ENCODE results near the gene SLAMF9. TPM values are rescaled to one million over a fixed set of nuclear protein-coding genes. Genes with fewer than 3 reads are reported as not detected.
"Not testable (repeated sequence)": the region's sequence is repeated elsewhere in the genome, so short reads cannot be mapped to it uniquely, and the experiment has no call there.

Gene SLAMF9
- total RNA-seq, 1 donor from 2014 or later, result not detected

DNA sequence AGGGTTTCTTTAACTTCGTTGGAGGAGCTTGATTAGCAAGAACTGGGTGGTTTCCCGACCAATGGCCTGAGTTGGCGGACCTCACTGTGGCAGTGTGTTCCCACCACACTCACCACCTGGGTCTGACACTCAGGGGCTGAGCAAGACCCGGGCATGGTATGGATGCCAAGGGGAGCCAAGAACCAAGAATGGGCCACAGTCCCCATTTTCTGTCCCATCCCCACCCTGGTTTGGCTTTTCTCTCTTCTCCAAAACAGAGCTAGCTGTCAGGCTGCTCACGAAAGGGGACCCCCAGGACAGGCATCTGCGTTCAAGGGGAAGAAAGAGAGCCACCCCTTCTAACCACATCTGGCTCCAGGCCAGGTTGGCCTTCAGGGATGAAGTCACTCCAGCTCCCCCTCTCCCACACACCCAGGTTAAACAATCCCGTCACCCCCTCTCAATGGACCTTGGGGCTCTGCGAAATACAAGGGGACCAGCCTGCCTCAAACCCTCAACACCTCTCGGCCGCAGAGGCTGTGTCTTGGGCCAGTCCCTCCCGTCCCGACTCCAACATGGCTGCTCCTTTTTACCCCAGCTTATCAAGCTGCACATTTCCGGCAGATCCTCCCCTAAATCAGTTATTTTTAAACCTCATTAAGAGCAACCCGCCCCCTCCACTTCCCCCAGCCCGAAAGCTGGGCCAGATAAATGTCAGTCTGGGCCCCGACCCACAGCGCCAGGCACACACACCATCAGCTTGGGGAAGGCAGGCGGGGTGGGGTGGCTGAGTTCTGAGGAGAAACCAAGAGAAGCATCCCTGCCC lies 32.1 kb downstream of the SLAMF9 start:
- no peak for DNase-seq (ENCODE audit: low spot score)

DNA sequence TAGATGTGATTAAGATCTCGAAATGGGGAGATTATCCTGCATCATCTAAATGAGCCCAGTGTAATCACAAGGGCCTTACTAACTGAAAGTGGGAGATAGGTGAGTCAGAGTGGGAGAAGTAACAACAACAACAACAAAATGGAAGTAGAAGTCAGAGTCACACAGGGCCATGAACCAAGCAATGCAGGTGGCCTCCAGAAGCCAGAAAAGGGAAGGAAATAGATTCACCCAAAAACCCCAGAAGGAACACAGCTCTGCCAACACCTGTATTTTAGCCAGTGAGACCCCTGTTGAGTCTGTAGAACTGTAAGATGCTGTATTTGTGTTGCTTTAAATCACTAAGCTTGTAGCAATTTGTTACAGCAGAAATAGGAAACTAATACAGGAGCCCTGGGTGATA lies 32.8 kb downstream of the SLAMF9 start:
- DNase-seq (ENCODE audit: low spot score), result no peak

DNA sequence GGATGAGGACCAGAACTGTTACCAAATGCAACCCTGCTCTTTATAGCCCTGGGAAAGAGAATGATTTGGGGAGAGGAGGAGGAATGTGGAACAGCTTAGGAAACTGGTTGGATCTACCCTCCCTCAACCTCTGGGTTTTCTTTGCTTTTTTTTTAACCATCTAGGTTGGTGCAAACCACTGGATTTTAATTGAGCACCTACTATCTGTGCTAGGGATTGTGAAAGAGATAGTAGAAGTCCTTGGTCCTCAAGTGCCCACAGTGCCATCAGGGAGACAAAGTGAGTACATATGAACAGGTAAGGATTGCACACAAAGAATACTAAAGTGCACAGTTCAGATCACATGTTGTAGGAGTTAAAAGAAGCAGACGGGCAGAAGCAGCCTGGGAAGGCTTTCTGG lies 33.4 kb downstream of the SLAMF9 start:
- no peak for DNase-seq (ENCODE audit: low spot score)

DNA sequence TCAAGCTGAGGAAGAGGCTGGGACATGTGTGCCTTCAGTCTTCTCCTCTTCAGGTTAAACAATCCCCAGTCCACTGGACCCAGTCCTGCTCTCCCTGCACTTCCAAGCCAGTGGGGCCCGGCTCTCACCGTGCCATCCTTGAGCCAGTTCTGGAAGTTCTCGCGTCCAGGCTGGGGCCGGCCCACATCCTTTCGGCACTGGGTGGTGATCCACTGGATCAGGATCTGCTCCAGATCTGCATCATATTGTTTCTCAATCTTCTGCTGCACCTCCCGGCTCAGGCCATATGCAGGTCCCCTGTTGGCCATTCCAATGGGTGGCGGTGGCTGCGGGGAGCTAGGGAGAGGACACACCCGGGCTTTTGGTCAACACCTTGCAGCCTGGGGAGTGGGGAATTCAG lies 33.8 kb downstream of the SLAMF9 start:
- DNase-seq (ENCODE audit: low spot score), result no peak

DNA sequence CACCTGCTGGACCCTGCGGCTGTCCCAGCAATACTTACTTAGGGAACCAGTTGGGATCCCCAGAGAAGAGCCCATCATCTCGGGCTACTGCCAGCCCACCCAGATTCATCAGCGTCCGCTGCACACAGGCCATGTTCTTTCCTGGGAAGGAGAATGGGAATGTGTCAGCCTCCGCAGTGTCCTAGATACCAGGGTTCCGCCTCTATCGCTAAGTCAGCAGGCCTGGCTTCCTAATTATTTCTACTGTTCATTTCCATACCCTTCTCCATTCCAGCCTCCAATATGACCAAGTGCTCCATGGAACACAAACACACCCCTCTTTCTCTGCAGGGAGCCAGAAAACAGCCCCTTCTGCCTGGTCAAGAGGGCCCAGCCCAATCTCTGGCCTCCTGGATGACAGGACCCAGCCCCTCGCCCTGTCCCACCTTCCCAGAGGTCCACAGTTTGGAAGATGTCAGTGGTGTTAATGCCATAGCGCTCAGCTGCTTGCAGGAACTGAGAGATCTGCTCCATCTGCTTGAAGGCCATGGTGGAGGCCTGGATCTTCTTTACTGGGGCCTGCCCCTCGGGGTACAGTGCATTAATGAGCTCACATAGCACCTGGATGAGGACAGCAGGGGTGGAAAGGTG lies 34.7 kb downstream of the SLAMF9 start:
- no peak for DNase-seq (ENCODE audit: low spot score)

DNA sequence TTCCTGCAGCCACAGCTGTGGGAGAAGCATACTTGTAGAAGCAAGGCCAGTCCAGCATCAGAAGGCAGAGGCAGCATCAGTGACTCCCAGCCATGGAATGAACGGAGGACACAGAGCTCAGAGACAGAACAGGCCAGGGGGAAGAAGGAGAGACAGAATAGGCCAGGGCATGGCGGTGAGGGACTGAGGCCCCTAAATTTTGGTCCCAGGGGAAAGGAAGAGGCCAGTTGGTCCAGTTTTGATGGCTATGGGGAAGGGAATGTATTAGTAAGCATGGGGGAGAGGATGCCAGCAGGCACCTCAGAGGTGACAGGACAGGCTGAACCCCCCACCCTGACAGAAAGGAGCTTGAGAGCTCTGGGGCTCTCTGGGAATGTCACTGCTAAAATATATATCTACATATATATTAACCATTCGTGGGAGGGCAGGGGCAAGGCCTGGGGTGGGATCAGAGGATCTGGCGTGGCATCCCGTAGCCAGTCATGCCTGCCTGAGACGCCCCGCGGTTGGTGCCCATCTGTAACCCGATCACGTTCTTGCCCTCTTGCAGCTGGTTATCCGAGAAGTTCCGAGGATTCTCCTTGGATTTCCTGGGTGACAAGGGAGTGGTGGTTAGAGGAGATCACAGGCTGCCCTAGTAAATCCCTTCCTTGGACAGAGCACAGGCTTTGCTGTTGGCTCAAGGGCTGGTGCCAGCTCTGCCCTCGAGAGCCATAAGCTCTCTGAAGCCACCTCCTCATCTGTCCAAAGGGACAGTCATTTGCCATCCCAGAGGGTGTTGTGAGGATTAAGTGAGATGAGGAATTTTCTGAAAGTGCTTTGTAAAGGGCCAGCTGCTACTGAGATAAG lies 35.5 kb downstream of the SLAMF9 start:
- DNase-seq (ENCODE audit: low spot score), result no peak

DNA sequence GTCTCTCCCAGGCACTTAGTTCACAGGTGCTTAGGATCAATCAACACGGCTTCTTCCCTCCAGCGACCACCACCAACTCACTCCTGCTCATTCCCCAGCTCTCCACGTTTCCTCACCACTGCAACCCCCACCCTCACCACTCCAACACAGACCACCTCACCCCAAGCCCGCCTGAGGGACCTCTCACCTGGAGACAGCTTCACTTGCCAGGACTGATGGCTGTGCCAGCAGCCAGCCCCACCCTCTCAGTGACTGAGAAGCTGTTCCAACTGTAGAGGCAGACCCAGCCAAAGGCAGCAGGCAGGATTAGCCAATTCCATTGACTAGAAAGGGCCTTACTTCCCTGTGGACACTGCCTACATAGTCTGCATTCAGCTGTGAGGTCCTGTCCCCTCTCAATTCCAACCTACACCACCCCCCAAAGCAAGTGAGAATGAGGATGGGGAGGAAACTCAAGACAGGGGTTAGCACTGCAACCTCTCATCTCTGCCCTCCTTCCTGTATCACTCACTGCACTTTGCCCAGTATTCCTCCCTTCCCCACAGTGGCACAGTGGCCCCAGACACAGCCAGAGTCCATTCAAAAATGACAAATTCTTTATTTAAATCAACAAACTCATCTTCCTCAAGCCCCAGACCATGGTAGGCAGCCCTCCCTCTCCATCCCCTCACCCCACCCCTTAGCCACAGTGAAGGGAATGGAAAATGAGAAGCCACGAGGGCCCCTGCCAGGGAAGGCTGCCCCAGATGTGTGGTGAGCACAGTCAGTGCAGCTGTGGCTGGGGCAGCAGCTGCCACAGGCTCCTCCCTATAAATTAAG lies 36.3 kb downstream of the SLAMF9 start:
- DNase-seq (ENCODE audit: low spot score), result no peak

DNA sequence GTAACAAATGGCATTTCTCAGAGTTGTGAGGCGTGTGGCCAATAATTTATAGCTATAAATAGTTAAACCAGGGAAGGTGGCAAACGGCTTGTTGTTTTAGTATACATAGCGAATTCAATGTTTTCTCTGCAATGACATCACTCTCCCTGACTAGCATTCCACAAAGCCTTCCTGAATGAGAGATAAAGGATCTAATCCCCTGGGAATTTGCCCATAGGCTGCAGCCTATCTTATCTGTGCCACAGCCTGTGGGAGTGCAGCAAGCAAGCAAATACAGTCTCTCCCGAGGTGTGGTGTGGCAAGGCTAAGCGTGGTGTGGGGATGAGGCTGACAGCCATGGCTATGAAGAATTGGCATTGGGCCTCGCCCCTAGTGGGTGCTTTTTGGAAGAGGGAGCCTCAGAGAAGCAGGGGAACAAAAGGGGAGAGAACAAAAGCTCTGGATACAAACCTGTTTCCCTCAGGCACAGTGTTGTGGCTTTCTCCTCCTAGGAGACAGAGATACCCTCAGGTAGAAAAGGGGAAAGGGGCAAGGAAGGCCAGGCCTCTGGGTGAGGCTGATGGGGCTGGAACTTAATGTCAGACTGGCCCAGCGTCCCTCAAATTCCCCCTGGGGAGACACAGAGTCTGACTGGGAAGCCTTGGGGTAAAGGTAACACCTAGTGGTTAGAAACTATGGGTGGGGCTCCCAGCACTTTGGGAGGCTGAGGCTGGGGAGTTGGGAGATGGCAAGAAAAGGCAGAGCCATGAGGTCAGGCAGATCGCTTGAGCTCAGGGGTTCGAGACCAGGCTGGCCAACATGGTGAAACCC lies 37.6 kb downstream of the SLAMF9 start:
- DNase-seq (ENCODE audit: low spot score), result no peak

DNA sequence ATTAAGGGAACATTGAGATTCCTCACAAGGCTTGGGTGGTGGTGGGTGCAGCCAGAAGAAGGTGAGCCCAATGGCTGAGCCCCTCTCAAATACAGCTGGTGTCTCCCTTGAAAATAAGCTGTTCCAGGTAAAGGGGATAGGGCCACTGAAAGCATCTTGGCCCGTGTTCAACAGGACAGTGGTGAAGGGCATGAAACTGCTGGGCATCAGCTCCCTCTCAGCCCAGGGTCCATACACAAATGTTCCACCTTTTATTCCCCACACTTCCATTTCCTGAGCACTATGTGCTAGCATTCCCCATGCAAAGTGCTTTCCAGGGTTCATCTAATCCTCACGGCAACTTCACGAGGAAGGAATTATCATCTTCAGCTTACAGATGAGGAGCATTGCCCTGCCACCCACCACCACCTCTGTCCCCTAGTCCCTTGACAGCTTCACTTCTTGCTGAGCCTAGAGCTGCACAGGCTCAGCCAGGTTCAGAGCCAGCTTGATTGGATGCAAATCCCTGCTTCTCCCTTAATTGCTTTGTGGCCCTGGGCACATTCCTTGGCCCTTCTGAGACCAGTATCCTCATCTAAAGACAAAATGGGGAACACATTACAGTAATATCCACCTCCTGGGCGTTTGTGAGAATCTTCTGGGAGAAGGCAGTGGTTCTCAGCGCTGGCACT lies 38.3 kb downstream of the SLAMF9 start:
- no peak for DNase-seq (ENCODE audit: low spot score)

DNA sequence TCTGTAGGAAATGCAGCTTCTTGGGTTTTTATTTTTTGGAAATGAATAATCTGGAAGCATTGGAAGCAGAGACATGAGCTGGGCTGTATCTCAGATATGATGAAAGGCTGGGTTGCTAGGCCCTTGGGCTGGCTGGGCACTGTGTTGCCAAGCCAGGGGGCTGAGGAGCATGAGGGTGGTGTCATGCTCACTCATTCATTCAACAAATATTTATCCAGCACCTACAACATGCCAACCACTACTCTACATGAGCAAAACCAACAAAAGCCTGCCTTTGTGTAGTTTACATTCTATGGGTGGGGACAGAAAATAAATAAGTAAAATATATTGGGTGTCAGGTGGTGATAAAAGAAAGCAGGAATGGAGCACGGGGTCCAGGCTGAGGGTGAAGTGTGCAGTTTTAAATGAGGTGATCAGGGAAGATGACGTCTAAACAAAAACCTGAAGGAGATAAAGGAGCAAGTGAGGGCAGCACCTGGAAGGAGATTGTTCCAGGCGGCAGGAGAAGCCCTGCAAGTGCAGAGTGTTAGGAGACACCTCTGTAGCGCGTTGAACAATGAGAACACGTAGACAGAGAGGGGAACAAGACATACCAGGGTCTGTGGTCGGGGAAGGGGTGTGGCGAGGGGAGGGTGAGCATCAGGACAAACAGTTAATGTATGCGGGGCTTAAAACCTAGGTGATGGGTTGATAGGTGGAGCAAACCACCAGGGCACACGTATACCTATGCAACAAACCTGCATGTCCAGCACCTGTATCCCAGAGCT lies 39.6 kb downstream of the SLAMF9 start:
- DNase-seq (ENCODE audit: low spot score), result no peak

DNA sequence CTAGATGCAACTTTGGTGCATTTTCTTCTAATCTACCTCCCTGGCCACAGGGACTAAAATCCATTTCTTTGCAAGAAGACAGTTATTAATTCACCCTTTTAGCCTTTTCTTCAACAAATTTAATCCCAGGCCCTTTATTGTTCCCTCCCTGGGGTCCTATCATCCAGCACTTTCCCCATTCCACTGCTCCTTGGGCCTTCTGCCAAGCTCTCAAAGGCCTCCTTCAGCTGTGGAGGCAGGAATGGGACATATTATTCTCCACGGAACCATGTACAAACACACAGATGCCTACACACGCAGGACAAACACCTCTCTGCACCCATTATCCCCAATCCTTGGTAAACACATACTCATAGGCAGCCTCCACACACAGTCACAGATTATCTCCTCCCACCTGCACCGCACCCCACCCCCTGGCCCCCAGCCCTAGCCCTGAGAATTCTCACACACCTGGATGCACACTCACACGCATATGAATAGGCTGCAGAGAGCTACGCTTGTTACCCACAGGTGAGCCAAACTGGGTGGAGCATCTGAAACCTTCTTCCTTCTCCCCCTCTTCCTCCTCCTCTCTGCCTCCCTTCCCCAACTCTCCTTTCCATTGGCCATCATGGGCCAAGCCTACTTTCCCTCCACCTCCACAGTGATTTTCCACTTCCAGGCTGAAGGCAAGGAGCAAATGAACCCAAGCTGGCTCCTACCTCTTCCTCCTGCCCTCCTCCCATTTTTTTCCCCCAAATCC lies 40.4 kb downstream of the SLAMF9 start:
- no peak for DNase-seq (ENCODE audit: low spot score)

DNA sequence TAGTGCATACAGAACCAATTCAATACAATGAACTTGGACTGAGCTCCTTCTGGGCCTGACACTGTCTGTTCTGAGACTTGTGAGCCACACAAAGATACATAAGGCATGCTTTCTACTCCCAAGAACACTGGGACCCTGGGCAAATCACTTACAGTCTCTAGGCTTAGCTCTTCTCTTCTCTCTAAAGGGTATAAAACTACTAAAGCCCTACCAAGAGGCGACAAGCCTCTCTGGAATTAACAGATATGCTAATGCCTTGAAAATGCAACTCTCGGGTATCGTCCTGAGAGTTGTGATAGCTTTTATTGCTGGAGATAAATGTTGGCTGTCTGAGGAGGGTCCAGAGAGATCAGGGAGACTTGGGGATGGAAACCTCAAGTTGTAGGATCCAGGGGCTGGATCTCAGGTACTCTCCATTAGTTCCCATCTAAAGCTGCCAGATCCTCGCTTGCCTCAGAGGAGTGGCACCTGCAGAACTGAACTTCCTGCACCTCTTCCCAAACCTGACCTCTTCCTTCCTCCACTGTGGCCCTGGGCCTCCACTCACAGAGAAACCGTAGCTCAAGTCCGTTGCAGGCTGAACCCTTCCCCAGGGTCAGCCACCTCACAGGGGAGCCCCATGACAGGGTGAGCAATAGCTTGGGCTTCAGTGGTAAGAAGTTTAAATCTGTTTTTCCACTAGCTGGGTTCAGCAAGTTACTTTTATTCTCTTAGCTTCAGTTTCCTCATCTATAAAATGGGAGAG lies 42.5 kb downstream of the SLAMF9 start:
- no peak for DNase-seq (ENCODE audit: low spot score)

DNA sequence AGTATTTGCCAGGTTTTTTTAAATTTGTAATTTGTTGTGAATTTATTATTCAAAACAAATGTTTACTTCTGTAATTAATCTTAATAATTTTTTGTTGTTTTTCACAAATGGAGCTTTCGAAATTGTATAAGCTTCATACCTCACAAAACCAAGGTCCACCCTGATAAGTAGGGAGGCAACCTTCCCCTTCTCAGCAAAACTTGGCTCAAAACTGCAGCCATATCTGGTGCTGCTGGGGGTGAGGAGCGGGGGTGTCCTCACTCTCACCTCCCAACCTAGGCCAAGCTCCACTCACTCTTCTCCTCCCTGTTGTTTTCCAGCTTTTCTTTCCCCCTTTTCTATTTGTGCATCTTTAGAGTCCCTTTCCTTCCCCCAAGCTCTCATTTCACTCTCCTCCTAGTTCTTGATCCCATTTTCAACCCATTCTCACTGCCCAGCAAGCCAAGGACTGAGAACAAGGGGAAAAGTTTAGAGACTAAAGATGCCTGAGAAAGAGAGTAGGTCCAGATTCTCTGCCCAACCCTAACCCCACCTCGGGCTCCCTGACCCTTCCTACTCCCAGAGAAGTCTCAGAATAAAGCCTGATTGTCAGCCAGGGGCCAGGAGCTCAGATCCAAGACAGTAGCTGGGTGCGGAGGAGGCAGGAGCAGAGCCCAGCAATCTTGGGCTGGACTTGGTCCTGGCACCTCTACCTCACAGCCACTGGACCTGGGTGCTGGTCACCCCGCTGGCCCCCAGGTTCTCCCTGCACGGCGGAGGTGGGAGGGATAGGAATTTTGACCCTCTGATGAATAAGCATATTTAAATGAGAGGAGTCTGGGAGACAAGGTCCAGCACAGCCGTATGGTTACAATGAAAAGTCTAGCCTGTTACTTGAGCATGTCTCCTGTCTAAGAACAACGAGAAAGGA lies 45.8 kb downstream of the SLAMF9 start:
- no peak for DNase-seq (ENCODE audit: low spot score)

DNA sequence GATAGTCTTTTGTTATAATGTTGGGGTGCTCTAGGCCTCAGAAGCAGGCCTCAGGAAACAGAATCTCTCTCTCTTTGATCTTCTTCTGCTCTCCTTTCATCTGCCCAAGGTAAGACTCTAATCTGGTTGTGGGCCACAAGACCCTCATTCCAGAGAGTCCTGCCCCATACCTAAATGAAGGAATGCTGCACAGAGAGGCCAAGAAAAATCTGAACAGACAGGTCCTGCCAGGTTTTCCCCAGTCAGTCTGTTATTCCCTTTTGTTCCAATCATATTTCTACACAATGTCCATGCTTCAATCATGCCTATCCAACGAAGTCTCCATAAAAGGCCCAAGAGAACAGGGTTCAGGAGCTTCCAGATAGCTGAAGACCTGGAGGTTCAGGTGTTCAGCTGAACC lies 47.1 kb downstream of the SLAMF9 start:
- no peak for DNase-seq (ENCODE audit: low spot score)

DNA sequence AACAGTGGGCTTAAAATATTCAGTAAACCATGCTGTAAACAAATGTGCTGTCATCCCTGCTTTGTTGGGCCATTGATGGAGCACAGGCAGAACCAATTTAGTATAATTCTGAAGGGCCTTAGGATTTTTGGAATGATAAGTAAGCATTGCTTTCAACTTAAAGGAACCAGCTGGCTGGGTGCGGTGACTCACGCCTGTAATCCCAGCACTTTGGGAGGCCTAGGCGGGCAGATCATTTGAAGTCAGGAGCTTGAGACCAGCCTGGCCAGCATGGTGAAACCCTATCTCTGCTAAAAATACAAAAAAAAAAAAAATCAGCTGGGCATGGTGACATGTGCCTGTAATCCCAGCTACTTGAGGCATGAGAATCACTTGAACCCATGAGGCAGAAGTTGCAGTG lies 50.0 kb downstream of the SLAMF9 start:
- not testable (repeated sequence) for DNase-seq (ENCODE audit: low spot score)

DNA sequence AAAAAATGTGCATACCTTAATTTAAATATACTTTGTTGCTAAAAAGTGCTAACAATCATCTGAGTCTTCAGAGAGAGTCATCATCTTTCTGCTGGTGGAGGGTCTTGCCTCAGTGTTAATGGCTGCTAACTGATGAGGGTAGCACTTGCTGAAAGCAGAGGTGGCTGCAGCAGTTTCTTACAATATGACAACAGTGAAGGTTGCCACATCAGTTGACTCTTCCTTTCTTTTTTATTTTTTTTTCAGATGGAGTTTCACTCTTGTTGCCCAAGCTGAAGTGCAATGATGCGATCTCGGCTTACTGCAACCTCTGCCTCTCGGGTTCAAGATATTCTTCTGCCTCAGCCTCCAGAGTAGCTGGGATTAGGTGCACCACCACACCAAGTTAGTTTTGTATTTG lies 51.5 kb downstream of the SLAMF9 start:
- no peak for DNase-seq (ENCODE audit: low spot score)

Data from ureter (tissue), 1 donor.